HFFc6 (cell line): ENCODE results near the gene SERINC3. TPM values are rescaled to one million over a fixed set of nuclear protein-coding genes. Genes with fewer than 3 reads are reported as not detected.

ENCODE experiments used
- DNase-seq: peaks from one replicate; pipeline ENCODE4 v3.0.0-alpha.2; 2018
- H3K27ac Mint-ChIP-seq: 2 replicates; pipeline ENCODE4 v1.8.0; 2020; ENCODE audit warnings: mild to moderate bottlenecking, mixed read lengths
- H3K27me3 Mint-ChIP-seq: 2 replicates; pipeline ENCODE4 v1.8.0; 2021; ENCODE audit warnings: mild to moderate bottlenecking, moderate library complexity, mixed read lengths; ENCODE audit not compliant: insufficient read depth
- H3K36me3 Mint-ChIP-seq: 2 replicates; pipeline ENCODE4 v1.8.0; 2021; ENCODE audit warnings: low read depth, mixed read lengths
- H3K4me1 Mint-ChIP-seq: 2 replicates; pipeline ENCODE4 v1.8.0; 2020; ENCODE audit warnings: low read depth, mixed read lengths
- H3K4me3 Mint-ChIP-seq: 2 replicates; pipeline ENCODE4 v1.8.0; 2020; ENCODE audit warnings: mild to moderate bottlenecking, moderate library complexity, mixed read lengths
- H3K9me3 Mint-ChIP-seq: 2 replicates; pipeline ENCODE4 v1.8.0; 2020; ENCODE audit warnings: mild to moderate bottlenecking, mixed read lengths
- total RNA-seq, 6 experiments: library from RNA; stranded (reverse); fragmentation: NEBNext Ultra II Directional; extraction: Animal tissue kit (Norgen Biotek cat#: 25700); gene quantifications; 2 replicates in 1 of 6; 3 replicates in 5 of 6; pipeline ENCODE4 v1.2.3, GENCODE V29; 2021
- TF ChIP-seq, protein P1 (sequence below): fragments of 200-600 bp; sonication (generic); IDR thresholded peaks from 2 replicates; pipeline ENCODE4 v1.5.0; 2021; ENCODE audit warnings: antibody characterized with exemption, mild to moderate bottlenecking

Gene SERINC3
- total RNA-seq, 6 experiments from 2014 or later: 161 to 219 (median 188) TPM

DNA sequence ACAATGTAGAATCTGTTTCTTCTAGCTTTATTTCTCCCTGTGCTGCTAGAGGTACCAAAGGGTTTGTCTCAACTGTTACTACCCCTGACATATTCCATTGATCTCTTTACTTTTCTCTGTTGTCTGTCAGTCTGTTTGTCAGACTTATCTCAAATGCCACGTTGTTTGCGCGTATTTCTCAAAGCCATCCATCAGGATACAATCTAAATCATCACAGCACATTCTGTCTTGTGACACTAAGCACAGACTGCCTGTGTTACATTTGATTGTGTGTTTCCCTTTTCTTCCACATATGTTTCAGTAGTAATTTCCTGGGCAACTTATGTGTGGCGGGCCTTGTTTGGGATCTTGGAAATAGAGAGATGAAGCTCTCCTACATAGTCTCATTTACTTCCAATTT lies 30.2 kb upstream of the SERINC3 start:
- Mint-ChIP-seq H3K27ac (no peak overlapping the region), H3K4me3 (no peak overlapping the region), H3K36me3 (no peaks in the 10 kb centered on the region), H3K4me1 (peaks cover 55% of the 10 kb centered on the region), H3K9me3 (no peaks in the 10 kb centered on the region), H3K27me3 (peaks cover 3% of the 10 kb centered on the region; the same call in 1 of the 2 replicates)
- TF ChIP-seq, protein P1, sequence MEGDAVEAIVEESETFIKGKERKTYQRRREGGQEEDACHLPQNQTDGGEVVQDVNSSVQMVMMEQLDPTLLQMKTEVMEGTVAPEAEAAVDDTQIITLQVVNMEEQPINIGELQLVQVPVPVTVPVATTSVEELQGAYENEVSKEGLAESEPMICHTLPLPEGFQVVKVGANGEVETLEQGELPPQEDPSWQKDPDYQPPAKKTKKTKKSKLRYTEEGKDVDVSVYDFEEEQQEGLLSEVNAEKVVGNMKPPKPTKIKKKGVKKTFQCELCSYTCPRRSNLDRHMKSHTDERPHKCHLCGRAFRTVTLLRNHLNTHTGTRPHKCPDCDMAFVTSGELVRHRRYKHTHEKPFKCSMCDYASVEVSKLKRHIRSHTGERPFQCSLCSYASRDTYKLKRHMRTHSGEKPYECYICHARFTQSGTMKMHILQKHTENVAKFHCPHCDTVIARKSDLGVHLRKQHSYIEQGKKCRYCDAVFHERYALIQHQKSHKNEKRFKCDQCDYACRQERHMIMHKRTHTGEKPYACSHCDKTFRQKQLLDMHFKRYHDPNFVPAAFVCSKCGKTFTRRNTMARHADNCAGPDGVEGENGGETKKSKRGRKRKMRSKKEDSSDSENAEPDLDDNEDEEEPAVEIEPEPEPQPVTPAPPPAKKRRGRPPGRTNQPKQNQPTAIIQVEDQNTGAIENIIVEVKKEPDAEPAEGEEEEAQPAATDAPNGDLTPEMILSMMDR: no peak
- DNase-seq: no peak

DNA sequence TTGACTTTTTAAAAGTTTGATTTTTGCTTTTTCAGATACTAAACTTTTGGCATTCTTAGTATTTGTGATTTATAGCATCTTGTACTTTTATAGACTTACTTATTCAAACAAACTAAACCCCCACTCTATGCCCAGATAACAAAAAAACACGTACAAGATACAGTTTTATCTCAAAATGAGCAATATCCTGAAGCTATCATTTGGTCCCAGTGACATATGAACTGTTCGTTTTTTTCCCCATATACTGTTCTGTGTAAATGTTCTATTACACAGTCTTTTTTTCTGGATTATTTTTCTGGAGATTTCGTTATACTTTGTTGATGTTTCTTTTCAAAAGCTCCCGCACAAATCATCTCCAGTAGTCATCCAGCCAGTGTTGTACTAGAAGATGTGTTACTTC lies 27.3 kb upstream of the SERINC3 start:
- H3K27me3 Mint-ChIP-seq: peaks cover 3% of the 10 kb centered on the region; the same call in 1 of the 2 replicates
- no peaks in the 10 kb centered on the region for H3K9me3 Mint-ChIP-seq
- no peak for DNase-seq
- peak overlapping the region; percentile 16; the same call in 1 of the 2 replicates for H3K4me3 Mint-ChIP-seq
- TF ChIP-seq, protein P1: no peak
- H3K36me3 Mint-ChIP-seq: no peaks in the 10 kb centered on the region
- H3K27ac Mint-ChIP-seq: peak overlapping the region; percentile 32
- peaks cover 51% of the 10 kb centered on the region for H3K4me1 Mint-ChIP-seq

DNA sequence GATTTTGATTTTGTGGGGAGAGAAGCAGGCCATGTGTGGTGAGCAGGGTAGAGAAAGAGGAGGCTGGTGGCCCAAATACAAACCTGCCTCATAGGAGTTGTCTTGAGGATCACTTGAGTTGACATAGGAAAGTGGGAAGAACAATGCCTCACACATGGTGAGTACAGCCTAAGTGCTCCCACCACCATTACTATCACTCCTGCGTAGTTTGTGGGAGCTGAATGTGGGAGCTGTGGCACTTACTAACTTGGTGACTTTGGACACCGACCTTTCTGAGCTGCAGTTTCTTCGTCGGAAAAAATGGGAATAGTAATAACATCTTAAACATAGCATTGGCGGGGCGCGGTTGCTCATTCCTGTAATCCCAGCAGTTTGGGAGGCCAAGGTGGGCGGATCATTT lies 25.5 kb upstream of the SERINC3 start:
- no peak overlapping the region; the same call in 1 of the 2 replicates for H3K4me3 Mint-ChIP-seq
- peaks cover 34% of the 10 kb centered on the region for H3K4me1 Mint-ChIP-seq
- H3K9me3 Mint-ChIP-seq: no peaks in the 10 kb centered on the region
- peaks cover 3% of the 10 kb centered on the region; the same call in 1 of the 2 replicates for H3K27me3 Mint-ChIP-seq
- H3K36me3 Mint-ChIP-seq: no peaks in the 10 kb centered on the region
- TF ChIP-seq, protein P1: no peak
- no peak overlapping the region for H3K27ac Mint-ChIP-seq
- DNase-seq: no peak

DNA sequence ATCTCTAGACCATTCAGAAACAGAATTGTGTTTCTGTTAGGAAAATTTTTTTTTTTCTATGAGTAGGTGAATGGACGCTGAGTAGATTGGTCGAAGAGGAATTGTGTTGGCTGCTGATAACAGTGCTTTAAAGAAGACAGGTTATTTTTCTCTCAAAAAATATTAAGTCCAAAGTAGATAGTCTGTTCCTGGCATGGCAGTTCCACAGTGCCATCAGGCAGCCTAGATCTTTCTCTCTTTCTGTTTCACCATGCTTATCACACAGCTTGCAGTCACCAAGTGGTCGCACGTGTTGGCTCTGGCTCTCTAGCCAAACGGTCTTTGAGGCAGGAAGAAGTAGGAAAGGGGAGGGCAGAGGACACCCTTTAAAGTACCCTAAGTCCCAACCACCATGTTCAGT lies 22.4 kb upstream of the SERINC3 start:
- no peak overlapping the region for H3K27ac Mint-ChIP-seq
- no peaks in the 10 kb centered on the region for H3K36me3 Mint-ChIP-seq
- TF ChIP-seq, protein P1: no peak
- H3K4me3 Mint-ChIP-seq: no peak overlapping the region
- no peaks in the 10 kb centered on the region for H3K9me3 Mint-ChIP-seq
- no peak for DNase-seq
- peaks cover 32% of the 10 kb centered on the region for H3K4me1 Mint-ChIP-seq
- peaks cover 3% of the 10 kb centered on the region; the same call in 1 of the 2 replicates for H3K27me3 Mint-ChIP-seq

DNA sequence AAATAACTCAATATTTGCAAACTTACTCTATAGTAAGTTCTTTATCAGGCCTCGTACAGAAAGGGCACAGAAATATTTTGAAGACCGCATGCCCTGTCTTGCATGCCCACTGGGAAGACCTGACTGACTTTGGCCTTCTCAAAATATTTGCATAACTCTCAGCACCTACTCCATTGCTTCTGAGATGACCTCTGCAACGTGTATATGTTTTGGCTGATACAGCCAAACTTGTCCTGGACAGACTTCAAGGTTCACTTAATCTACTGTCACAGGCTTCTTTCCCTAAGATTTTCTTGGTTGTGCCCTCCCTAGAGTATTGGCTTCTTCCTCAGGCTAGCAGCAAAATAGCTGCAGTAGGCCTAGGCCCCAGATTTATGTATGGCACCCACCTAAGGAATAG lies 21.5 kb upstream of the SERINC3 start:
- H3K9me3 Mint-ChIP-seq: no peaks in the 10 kb centered on the region
- H3K27me3 Mint-ChIP-seq: peaks cover 3% of the 10 kb centered on the region; the same call in 1 of the 2 replicates
- TF ChIP-seq, protein P1: no peak
- peaks cover 23% of the 10 kb centered on the region for H3K4me1 Mint-ChIP-seq
- H3K4me3 Mint-ChIP-seq: no peak overlapping the region
- no peak for DNase-seq
- H3K27ac Mint-ChIP-seq: no peak overlapping the region
- H3K36me3 Mint-ChIP-seq: no peaks in the 10 kb centered on the region

DNA sequence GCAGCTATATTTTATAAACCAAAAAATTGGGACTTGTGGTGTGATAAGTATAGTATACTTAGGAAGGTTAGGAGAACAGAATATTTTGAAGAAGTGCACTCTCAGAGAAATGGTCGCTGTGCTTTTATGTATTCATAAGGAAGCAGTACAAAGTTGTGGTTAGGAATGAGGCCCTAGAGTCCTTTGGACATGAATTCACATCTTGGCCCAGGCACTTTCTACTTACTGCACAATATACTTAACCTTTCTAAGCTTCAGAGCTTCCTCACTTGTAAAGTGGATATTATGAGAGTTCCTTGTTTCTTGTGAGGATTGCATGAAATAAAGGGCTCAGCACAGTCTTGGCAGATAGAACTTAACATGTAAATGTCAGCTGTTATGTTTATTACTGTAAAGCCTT lies 21.0 kb upstream of the SERINC3 start:
- no peaks in the 10 kb centered on the region for H3K9me3 Mint-ChIP-seq
- no peak overlapping the region for H3K27ac Mint-ChIP-seq
- H3K4me1 Mint-ChIP-seq: peaks cover 19% of the 10 kb centered on the region
- H3K36me3 Mint-ChIP-seq: no peaks in the 10 kb centered on the region
- no peak for DNase-seq
- peaks cover 3% of the 10 kb centered on the region; the same call in 1 of the 2 replicates for H3K27me3 Mint-ChIP-seq
- H3K4me3 Mint-ChIP-seq: no peak overlapping the region
- TF ChIP-seq, protein P1: no peak
